SK-N-MC (cell line): Measurements from ENCODE around the gene VPS72.
"Not testable (repeated sequence)": the region's sequence is repeated elsewhere in the genome, so short reads cannot be mapped to it uniquely, and the experiment has no call there.

Source experiments
- EZH2 ChIP-seq: fragments of 200-600 bp; sonication (generic); IDR thresholded peaks from one replicate; pipeline ENCODE4 v1.6.1; 2017; ENCODE audit warnings: antibody characterized with exemption
- POLR2AphosphoS5 ChIP-seq: IDR thresholded peaks from 2 replicates; pipeline ENCODE4 v1.6.1; 2012; ENCODE audit warnings: mild to moderate bottlenecking, low read depth, low read length, borderline replicate concordance

GRCh38 chr1:151188667-151189066, 1.3 kb downstream of the VPS72 start:
- not testable (repeated sequence) for TF ChIP-seq POLR2AphosphoS5, EZH2
